ENCODE results near the gene MRPL2.

- TF ChIP-seq GATA3 (IDR thresholded peaks at IDR 0.05; ENCODE audit: low read depth, low read length) (no peak), GATA2 (IDR thresholded peaks at IDR 0.05; ENCODE audit: low read depth, low read length) (no peak)
These were observed 26.9 kb upstream of the MRPL2 start for GRCh38 chr6:43086022-43086658.
